ENCODE results near the gene VILL.
A peak's percentile ranks its signal among the peaks of the same experiment; 100 is the strongest.

The VILL gene

DNA sequence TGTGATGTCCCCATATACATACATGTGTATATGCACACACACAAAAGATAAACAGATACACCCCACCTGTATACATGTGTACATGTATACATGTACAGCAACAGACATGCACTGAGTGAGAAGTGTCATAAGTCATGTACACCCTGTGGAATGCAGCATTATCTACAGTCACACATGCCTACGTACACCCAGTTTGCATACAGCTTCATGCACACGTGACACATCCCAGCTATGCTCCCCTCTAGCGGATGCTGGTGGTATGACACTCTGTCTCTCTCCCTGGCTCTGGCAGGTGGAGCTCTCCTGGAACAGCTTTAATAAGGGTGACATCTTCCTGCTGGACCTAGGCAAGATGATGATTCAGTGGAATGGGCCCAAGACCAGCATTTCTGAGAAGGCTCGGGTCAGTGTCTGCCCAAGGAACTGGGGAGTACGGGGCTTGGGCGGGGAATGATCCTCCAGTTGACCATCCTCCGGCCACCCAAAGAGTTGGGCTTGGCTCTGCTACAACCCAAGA, 6.3 kb downstream of the VILL start:
- H3K4me3 Mint-ChIP-seq = no peak overlapping the region
- no peak overlapping the region for H3K27ac Mint-ChIP-seq
- peak; percentile 93 for TF ChIP-seq CTCF (IDR thresholded peaks at IDR 0.05)
- peak; percentile 87 for DNase-seq
- peaks cover 25% of the 10 kb centered on the region for H3K27me3 Mint-ChIP-seq (ENCODE audit: low read depth, poor library complexity)
- no peaks in the 10 kb centered on the region for H3K9me3 Mint-ChIP-seq
- H3K4me1 Mint-ChIP-seq = peaks cover 53% of the 10 kb centered on the region
- peaks cover 21% of the 10 kb centered on the region for H3K36me3 Mint-ChIP-seq (ENCODE audit: low read depth)

DNA sequence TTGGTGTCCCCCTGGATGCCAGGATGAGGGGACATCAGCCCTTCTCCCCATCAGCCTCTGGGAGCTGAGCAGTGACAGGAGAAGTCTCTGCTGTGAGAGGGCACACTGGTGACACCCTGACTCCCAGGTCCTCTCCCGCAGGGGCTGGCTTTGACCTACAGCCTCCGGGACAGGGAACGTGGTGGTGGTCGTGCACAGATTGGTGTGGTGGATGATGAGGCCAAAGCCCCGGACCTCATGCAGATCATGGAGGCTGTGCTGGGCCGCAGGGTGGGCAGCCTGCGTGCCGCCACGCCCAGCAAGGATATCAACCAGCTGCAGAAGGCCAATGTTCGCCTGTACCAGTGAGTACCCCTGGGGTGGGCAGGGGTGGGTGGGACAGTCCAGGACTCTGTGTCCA, 6.8 kb downstream of the VILL start:
- TF ChIP-seq CTCF (IDR thresholded peaks at IDR 0.05) = no peak
- DNase-seq = no peak
- Mint-ChIP-seq H3K4me3 (no peak overlapping the region), H3K27me3 (ENCODE audit: low read depth, poor library complexity) (peaks cover 20% of the 10 kb centered on the region), H3K9me3 (no peaks in the 10 kb centered on the region), H3K27ac (no peak overlapping the region), H3K4me1 (peaks cover 49% of the 10 kb centered on the region), H3K36me3 (ENCODE audit: low read depth) (peaks cover 21% of the 10 kb centered on the region)

DNA sequence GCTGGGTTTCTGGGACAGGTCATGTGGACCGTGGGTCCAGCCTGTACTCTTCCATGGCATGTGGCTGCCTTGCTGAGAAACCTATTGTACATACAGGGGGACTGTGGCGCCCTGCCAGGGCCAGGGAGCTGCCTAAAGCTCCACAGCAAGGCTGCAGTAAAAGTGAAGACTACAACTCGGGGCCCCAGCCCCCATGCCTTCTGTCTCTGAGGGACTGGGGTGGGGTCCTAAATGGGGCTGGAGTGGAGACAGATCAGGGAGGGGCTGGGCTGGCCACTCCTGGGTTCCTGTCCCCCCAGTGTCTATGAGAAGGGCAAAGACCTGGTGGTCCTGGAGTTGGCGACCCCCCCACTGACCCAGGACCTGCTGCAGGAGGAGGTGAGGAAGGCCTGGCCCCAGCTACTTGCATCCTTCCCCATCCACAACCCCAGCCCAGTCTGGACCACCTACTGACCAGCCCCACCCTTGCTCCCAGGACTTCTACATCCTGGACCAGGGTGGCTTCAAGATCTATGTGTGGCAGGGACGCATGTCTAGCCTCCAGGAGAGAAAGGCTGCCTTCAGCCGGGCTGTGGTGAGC, 7.3 kb downstream of the VILL start:
- TF ChIP-seq CTCF (IDR thresholded peaks at IDR 0.05) = no peak
- Mint-ChIP-seq H3K4me1 (peaks cover 48% of the 10 kb centered on the region), H3K27ac (no peak overlapping the region), H3K4me3 (peak overlapping the region; percentile 71), H3K9me3 (no peaks in the 10 kb centered on the region), H3K27me3 (ENCODE audit: low read depth, poor library complexity) (peaks cover 15% of the 10 kb centered on the region), H3K36me3 (ENCODE audit: low read depth) (peaks cover 21% of the 10 kb centered on the region)
- no peak for DNase-seq

GRCh38 chr3:37999836-38000235, 9.2 kb downstream of the VILL start:
- Mint-ChIP-seq H3K4me3 (peak overlapping the region; percentile 9), H3K27me3 (ENCODE audit: low read depth, poor library complexity) (peaks cover 8% of the 10 kb centered on the region), H3K9me3 (no peaks in the 10 kb centered on the region), H3K4me1 (peaks cover 47% of the 10 kb centered on the region), H3K36me3 (ENCODE audit: low read depth) (peaks cover 25% of the 10 kb centered on the region), H3K27ac (no peak overlapping the region)
- no peak for DNase-seq
- no peak for TF ChIP-seq CTCF (IDR thresholded peaks at IDR 0.05)

DNA sequence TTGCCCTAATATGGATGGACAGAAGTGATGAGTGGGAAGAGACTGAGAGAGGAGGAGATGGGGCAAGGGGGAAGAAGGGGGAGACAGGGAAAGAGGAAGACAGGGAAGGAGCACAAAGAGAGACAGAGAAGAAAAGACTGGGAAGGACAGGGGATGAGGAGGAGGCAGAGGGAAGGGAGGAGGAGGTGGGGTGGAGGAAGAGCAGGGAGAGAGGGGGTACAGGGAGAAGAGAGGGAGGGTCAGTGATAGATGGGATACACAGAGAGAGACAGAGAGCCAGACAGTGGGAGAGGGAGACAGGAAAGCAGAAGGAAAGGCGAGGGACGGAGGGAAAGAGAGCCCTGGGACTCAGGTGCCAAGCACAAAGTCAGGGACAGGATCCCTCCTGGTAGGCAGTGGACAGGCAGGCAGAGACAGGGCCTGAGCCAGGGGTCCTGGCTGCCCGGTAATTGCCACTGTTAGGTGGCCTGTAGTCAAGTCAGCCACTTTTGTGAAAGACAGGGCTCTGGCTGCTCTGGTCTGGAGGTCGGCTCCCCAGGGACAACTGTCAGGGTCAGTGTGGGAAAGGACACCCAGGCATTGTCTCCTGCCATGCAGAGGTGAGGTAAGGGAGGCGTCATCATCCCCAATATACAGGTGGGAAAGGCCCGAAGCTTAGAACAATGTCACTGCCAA, 9.8 kb downstream of the VILL start:
- no peak for TF ChIP-seq CTCF (IDR thresholded peaks at IDR 0.05)
- Mint-ChIP-seq H3K4me1 (peaks cover 41% of the 10 kb centered on the region), H3K27me3 (ENCODE audit: low read depth, poor library complexity) (peaks cover 8% of the 10 kb centered on the region), H3K36me3 (ENCODE audit: low read depth) (peaks cover 29% of the 10 kb centered on the region), H3K4me3 (no peak overlapping the region), H3K27ac (no peak overlapping the region), H3K9me3 (no peaks in the 10 kb centered on the region)
- DNase-seq = no peak
